HepG2 (cell line): ENCODE data around the gene PDPK1. TPM values are rescaled to one million over a fixed set of nuclear protein-coding genes. Genes with fewer than 3 reads are reported as not detected.

Source experiments
- GTF3A ChIP-seq: sonication (generic); formaldehyde crosslinking; conservative IDR thresholded peaks from 2 replicates; pipeline ENCODE4 v1.4.0; 2020; ENCODE audit warnings: mild to moderate bottlenecking, missing genetic modification reagents
- HNF4G ChIP-seq, 2 experiments: sonication (generic) in 1 of 2; formaldehyde crosslinking in 1 of 2; IDR thresholded peaks; 2 replicates each; pipeline versions ENCODE4 v1.4.0 to v1.6.1; 2011 to 2020; ENCODE audit warnings: borderline replicate concordance in 2 of 2, low read depth in 2 of 2, mild to moderate bottlenecking in 2 of 2, low read length in 1 of 2, missing genetic modification reagents in 1 of 2, moderate library complexity in 1 of 2
- HNRNPL ChIP-seq: fragments of 200-400 bp; formaldehyde crosslinking; IDR thresholded peaks from 2 replicates; pipeline ENCODE4 v1.6.1; 2017; ENCODE audit warnings: mild to moderate bottlenecking, low read depth, low read length
- PAF1 ChIP-seq: IDR thresholded peaks from 2 replicates; pipeline ENCODE4 v1.6.1; 2016; ENCODE audit warnings: missing genetic modification reagents, missing compliant biosample characterization
- PHF21A ChIP-seq: sonication (generic); formaldehyde crosslinking; IDR thresholded peaks from 2 replicates; pipeline ENCODE4 v1.5.0; 2020; ENCODE audit warnings: mild to moderate bottlenecking, missing genetic modification reagents
- SKI ChIP-seq: fragments of 450-650 bp; IDR thresholded peaks from one replicate; pipeline ENCODE4 v1.6.1; 2018; ENCODE audit warnings: mild to moderate bottlenecking; ENCODE audit not compliant: partially characterized antibody
- SMAD1 ChIP-seq: sonication (generic); formaldehyde crosslinking; IDR thresholded peaks from 2 replicates; pipeline ENCODE4 v1.4.0; 2020; ENCODE audit warnings: missing genetic modification reagents, low read depth, mild to moderate bottlenecking, borderline replicate concordance
- TOE1 ChIP-seq: sonication (generic); formaldehyde crosslinking; IDR thresholded peaks from 2 replicates; pipeline ENCODE4 v1.4.0; 2020; ENCODE audit warnings: mild to moderate bottlenecking, missing genetic modification reagents
- ZBTB3 ChIP-seq: sonication (generic); formaldehyde crosslinking; IDR thresholded peaks from 2 replicates; pipeline ENCODE4 v1.4.0; 2020; ENCODE audit warnings: low read depth, mild to moderate bottlenecking, moderate library complexity, missing genetic modification reagents, borderline replicate concordance
- ZNF329 ChIP-seq: sonication (generic); formaldehyde crosslinking; IDR thresholded peaks from 2 replicates; pipeline ENCODE4 v1.9.0; 2021; ENCODE audit warnings: low read depth, mild to moderate bottlenecking, missing genetic modification reagents
- ZNF331 ChIP-seq: sonication (generic); formaldehyde crosslinking; IDR thresholded peaks from 2 replicates; pipeline ENCODE4 v1.4.0; 2020; ENCODE audit warnings: missing genetic modification reagents
- ZNF431 ChIP-seq: sonication (generic); formaldehyde crosslinking; IDR thresholded peaks from 2 replicates; pipeline ENCODE4 v1.9.0; 2022; ENCODE audit warnings: missing genetic modification reagents, low read depth, mild to moderate bottlenecking, borderline replicate concordance
- ZNF468 ChIP-seq: sonication (generic); formaldehyde crosslinking; IDR thresholded peaks from 2 replicates; pipeline ENCODE4 v1.8.0; 2022; ENCODE audit warnings: mild to moderate bottlenecking, moderate library complexity, missing genetic modification reagents
- ZNF550 ChIP-seq: sonication (generic); formaldehyde crosslinking; IDR thresholded peaks from 2 replicates; pipeline ENCODE4 v1.4.0; 2020; ENCODE audit warnings: mild to moderate bottlenecking, missing genetic modification reagents, borderline replicate concordance
- ZNF558 ChIP-seq: sonication (generic); formaldehyde crosslinking; IDR thresholded peaks from 2 replicates; pipeline ENCODE4 v1.9.0; 2022; ENCODE audit warnings: mild to moderate bottlenecking, missing genetic modification reagents, borderline replicate concordance
- ZNF678 ChIP-seq: sonication (generic); formaldehyde crosslinking; IDR thresholded peaks from 2 replicates; pipeline ENCODE4 v1.4.0; 2020; ENCODE audit warnings: mild to moderate bottlenecking, missing genetic modification reagents
- ZNF761 ChIP-seq: sonication (generic); formaldehyde crosslinking; conservative IDR thresholded peaks from 2 replicates; pipeline ENCODE4 v1.4.0; 2020; ENCODE audit warnings: mild to moderate bottlenecking, missing genetic modification reagents
- ZSCAN21 ChIP-seq: sonication (generic); formaldehyde crosslinking; IDR thresholded peaks from 2 replicates; pipeline ENCODE4 v1.8.0; 2022; ENCODE audit warnings: mild to moderate bottlenecking, missing genetic modification reagents, moderate library complexity, borderline replicate concordance
- polyA plus RNA-seq, 8 experiments: library from polyadenylated mRNA; depleted of rRNA in 3 of 8; stranded (reverse) in 7 of 8; unstranded in 1 of 8; fragments of >200 nt; fragmentation: Illumina TruSeq in 4 of 8; extraction: Trizol in 4 of 8; gene quantifications; 2 replicates each; pipeline versions ENCODE4 v1.2.1 to v1.2.3, GENCODE V29; 2011 to 2016; ENCODE audit warnings: low read depth in 4 of 8, missing spikeins in 1 of 8, mixed read lengths in 1 of 8; ENCODE audit not compliant: insufficient read depth in 1 of 8
- total RNA-seq, 5 experiments: library from RNA; depleted of rRNA; stranded (reverse); fragments of >200 nt; fragmentation: Illumina TruSeq; extraction: Trizol; gene quantifications; 2 replicates each; pipeline ENCODE4 v1.2.3, GENCODE V29; 2016; ENCODE audit warnings: low read depth in 1 of 5
- TF ChIP-seq, protein P1 (sequence below): sonication (generic); formaldehyde crosslinking; IDR thresholded peaks from 2 replicates; pipeline ENCODE4 v1.8.0; 2022; ENCODE audit warnings: missing genetic modification reagents, mild to moderate bottlenecking, moderate library complexity, borderline replicate concordance
- TF ChIP-seq, protein P2 (sequence below): sonication (generic); formaldehyde crosslinking; IDR thresholded peaks from 2 replicates; pipeline ENCODE4 v1.8.1; 2023; ENCODE audit warnings: mild to moderate bottlenecking, moderate library complexity, missing genetic modification reagents
- TF ChIP-seq, protein P3 (sequence below): sonication (generic); formaldehyde crosslinking; IDR thresholded peaks from 2 replicates; pipeline ENCODE4 v1.4.0; 2020; ENCODE audit warnings: missing genetic modification reagents
- TF ChIP-seq, protein P4 (sequence below): IDR thresholded peaks from 2 replicates; pipeline ENCODE4 v1.6.1; 2016; ENCODE audit warnings: mild to moderate bottlenecking

Gene PDPK1
- total and polyA plus RNA-seq, 2 of the 13 experiments (the other 11 are each of a cell fraction or from before 2014, with no cell fraction given): 59.6 to 129 TPM

DNA sequence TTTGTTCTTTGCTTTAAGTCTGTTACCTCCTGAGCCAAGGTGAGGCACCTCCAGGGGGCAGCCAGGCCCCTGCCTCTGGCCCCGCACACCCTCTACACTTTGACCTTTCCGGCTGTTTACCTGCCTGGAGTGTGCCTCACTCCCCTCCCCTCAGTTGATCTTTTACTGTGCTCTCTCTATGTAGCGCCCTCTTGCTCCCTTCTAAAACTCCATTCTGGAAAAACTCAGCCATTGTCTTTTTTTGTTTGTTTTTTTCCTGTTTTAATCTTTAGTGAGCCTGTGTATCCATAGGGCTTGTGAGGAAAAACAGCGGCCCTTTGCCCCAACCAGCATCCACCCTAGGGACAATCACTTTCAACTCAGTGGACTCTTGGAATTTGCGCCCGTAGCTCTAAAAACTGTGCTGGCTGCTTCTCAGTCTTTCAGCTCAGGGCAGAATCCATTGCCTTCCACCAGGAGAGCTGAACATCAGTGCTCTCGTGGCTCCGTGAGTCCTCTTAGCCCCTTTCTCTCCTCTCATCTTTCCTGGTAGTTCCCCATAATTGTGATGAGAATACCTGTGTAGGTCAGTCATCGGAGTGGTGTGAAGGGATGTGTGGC lies 13.4 kb upstream of the PDPK1 start (continued):
- TF ChIP-seq, protein P1, sequence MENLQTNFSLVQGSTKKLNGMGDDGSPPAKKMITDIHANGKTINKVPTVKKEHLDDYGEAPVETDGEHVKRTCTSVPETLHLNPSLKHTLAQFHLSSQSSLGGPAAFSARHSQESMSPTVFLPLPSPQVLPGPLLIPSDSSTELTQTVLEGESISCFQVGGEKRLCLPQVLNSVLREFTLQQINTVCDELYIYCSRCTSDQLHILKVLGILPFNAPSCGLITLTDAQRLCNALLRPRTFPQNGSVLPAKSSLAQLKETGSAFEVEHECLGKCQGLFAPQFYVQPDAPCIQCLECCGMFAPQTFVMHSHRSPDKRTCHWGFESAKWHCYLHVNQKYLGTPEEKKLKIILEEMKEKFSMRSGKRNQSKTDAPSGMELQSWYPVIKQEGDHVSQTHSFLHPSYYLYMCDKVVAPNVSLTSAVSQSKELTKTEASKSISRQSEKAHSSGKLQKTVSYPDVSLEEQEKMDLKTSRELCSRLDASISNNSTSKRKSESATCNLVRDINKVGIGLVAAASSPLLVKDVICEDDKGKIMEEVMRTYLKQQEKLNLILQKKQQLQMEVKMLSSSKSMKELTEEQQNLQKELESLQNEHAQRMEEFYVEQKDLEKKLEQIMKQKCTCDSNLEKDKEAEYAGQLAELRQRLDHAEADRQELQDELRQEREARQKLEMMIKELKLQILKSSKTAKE (CRISPR knock-in tag): peak; percentile 55; the same call in 1 of the 2 replicates
- TF ChIP-seq HNRNPL: no peak
- no peak for TF ChIP-seq ZNF468
- 0 out of 2 replicates have a peak, but pooled peaks have one; percentile 71 for TF ChIP-seq ZNF558
- TF ChIP-seq, protein P2, sequence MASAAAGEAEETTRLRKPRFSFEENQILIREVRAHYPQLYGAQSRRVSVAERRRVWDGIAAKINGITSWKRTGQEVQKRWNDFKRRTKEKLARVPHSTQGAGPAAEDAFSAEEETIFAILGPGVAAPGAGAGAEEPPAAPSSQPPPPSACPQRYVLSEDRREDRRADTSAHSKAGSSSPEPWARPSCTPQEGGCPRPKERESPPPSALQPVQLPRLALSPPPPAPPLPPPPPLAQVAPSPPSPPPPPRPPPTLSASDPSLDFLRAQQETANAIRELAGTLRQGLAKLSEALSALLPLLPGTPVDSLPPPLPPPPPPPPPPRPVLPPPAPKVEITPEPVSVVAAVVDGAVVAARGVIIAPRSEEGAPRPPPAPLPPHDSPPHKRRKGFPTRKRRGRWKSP: peak; percentile 83; the same call in 1 of the 2 replicates
- TF ChIP-seq HNF4G (IDR thresholded peaks at IDR 0.05; ENCODE audit: borderline replicate concordance, low read depth, low read length): peak; percentile 89
- peak; percentile 78; the same call in 1 of the 2 replicates for TF ChIP-seq HNF4G (CRISPR knock-in tag; IDR thresholded peaks at IDR 0.05; ENCODE audit: borderline replicate concordance, low read depth)
- no peak; the same call in 1 of the 2 replicates for TF ChIP-seq ZSCAN21 (CRISPR knock-in tag)
- TF ChIP-seq TOE1 (CRISPR knock-in tag): peak; percentile 93
- 0 out of 2 replicates have a peak, but pooled peaks have one; percentile 50 for TF ChIP-seq ZBTB3 (CRISPR knock-in tag)
- TF ChIP-seq ZNF761 (CRISPR knock-in tag): 0 out of 2 replicates have a peak, but pooled peaks have one; percentile 25
- TF ChIP-seq ZNF678: no peak
- TF ChIP-seq PHF21A (CRISPR knock-in tag): peak; percentile 98
- TF ChIP-seq ZNF431: peak; percentile 54; the same call in 1 of the 2 replicates
- TF ChIP-seq, protein P3, sequence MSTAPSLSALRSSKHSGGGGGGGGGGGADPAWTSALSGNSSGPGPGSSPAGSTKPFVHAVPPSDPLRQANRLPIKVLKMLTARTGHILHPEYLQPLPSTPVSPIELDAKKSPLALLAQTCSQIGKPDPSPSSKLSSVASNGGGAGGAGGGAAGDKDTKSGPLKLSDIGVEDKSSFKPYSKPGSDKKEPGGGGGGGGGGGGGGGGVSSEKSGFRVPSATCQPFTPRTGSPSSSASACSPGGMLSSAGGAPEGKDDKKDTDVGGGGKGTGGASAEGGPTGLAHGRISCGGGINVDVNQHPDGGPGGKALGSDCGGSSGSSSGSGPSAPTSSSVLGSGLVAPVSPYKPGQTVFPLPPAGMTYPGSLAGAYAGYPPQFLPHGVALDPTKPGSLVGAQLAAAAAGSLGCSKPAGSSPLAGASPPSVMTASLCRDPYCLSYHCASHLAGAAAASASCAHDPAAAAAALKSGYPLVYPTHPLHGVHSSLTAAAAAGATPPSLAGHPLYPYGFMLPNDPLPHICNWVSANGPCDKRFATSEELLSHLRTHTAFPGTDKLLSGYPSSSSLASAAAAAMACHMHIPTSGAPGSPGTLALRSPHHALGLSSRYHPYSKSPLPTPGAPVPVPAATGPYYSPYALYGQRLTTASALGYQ (CRISPR knock-in tag): peak; percentile 81
- no peak for TF ChIP-seq SMAD1
- TF ChIP-seq ZNF329 (CRISPR knock-in tag): 0 out of 2 replicates have a peak, but pooled peaks have one; percentile 16
- TF ChIP-seq ZNF331 (CRISPR knock-in tag): peak; percentile 63; the same call in 1 of the 2 replicates
- TF ChIP-seq SKI: no peak
- no peak for TF ChIP-seq ZNF550
- TF ChIP-seq GTF3A (CRISPR knock-in tag): 0 out of 2 replicates have a peak, but pooled peaks have one; percentile 59
- no peak for TF ChIP-seq PAF1 (CRISPR knock-in tag)
- TF ChIP-seq, protein P4, sequence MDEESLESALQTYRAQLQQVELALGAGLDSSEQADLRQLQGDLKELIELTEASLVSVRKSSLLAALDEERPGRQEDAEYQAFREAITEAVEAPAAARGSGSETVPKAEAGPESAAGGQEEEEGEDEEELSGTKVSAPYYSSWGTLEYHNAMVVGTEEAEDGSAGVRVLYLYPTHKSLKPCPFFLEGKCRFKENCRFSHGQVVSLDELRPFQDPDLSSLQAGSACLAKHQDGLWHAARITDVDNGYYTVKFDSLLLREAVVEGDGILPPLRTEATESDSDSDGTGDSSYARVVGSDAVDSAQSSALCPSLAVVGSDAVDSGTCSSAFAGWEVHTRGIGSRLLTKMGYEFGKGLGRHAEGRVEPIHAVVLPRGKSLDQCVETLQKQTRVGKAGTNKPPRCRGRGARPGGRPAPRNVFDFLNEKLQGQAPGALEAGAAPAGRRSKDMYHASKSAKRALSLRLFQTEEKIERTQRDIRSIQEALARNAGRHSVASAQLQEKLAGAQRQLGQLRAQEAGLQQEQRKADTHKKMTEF (CRISPR knock-in tag): peak; percentile 85
